ENCODE measurements around the gene MBOAT2.
A peak's percentile ranks its signal among the peaks of the same experiment; 100 is the strongest.

The MBOAT2 gene

GRCh38 chr2:8954990-8955389 lies 48.5 kb downstream of the MBOAT2 start:
- Histone ChIP-seq H3K27ac (ENCODE audit: low read length, poor library complexity, severe bottlenecking) (no peak overlapping the region), H3K79me1 (replicated peaks; ENCODE audit: low read length, poor library complexity, severe bottlenecking) (peaks cover 22% of the 10 kb centered on the region), H3K4me2 (ENCODE audit: low read length, poor library complexity, severe bottlenecking) (no peak overlapping the region), H2BK15ac (ENCODE audit: low read depth, poor library complexity, severe bottlenecking) (no peak overlapping the region), H3K4me1 (ENCODE audit: control insufficient read depth, insufficient read depth, low read depth, low read length) (peaks cover 3% of the 10 kb centered on the region), H4K91ac (ENCODE audit: low read length) (no peak overlapping the region), H3K4me3 (ENCODE audit: insufficient read depth in 1 of 2, low read depth in 1 of 2, low read length in 2 of 2) (no peak overlapping the region), H2BK12ac (ENCODE audit: low read length in 2 of 2) (no peak overlapping the region), H3K9ac (ENCODE audit: low read length) (no peak overlapping the region), H3K27me3 (ENCODE audit: control insufficient read depth in 1 of 2, insufficient read depth in 1 of 2, low read length in 2 of 2) (no peaks in the 10 kb centered on the region), H2AK5ac (ENCODE audit: low read length, severe bottlenecking) (no peak overlapping the region), H2AFZ (ENCODE audit: low read depth, low read length) (no peak overlapping the region), H3K4ac (ENCODE audit: low read depth in 1 of 2, low read length in 2 of 2) (no peak overlapping the region), H3K9me3 (ENCODE audit: control insufficient read depth, low read length) (peaks cover 28% of the 10 kb centered on the region), H3K14ac (ENCODE audit: low read length in 2 of 2) (no peak overlapping the region), H4K8ac (ENCODE audit: low read length) (no peak overlapping the region), H3K18ac (ENCODE audit: low read depth in 1 of 2, low read length in 2 of 2) (no peak overlapping the region), H2BK120ac (ENCODE audit: low read depth, low read length) (no peak overlapping the region), H3K23ac (ENCODE audit: low read length in 2 of 2) (no peak overlapping the region), H3K36me3 (ENCODE audit: control insufficient read depth in 1 of 2, insufficient read depth in 2 of 2, low read depth in 1 of 2, low read length in 2 of 2) (peaks cover 6 to 10% of the 10 kb centered on the region in 2 experiments), H2BK5ac (ENCODE audit: low read depth, low read length, poor library complexity, severe bottlenecking) (no peak overlapping the region)
- WGBS: 93% methylated on average over 3 of the region's 3 CpGs
- no peak for DNase-seq

DNA sequence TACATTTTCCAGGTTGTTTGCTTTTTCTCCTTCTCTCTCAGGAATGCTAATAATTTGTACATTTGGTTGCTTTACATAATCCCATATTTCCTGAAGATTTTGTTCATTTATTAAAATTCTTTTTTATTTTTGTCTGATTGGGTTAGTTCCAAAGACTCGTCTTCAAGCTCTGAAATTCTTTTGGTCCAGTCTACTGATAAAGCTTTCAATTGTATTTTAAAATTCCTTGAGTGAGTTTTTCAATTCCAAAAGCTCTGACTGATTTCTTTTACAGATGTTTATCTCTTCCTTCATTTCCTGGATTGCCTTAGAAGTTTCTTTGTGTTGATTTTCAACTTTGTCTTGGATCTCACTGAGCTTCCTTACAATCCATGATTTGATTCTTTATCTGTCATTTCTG lies 50.0 kb downstream of the MBOAT2 start:
- Histone ChIP-seq H3K9me3 (ENCODE audit: control insufficient read depth, low read length) (peaks cover 28% of the 10 kb centered on the region), H3K14ac (ENCODE audit: low read length in 2 of 2) (no peak overlapping the region), H3K4me2 (ENCODE audit: low read length, poor library complexity, severe bottlenecking) (no peak overlapping the region), H3K36me3 (ENCODE audit: control insufficient read depth in 1 of 2, insufficient read depth in 2 of 2, low read depth in 1 of 2, low read length in 2 of 2) (peaks cover 6 to 10% of the 10 kb centered on the region in 2 experiments), H2AK5ac (ENCODE audit: low read length, severe bottlenecking) (no peak overlapping the region), H3K9ac (ENCODE audit: low read length) (no peak overlapping the region), H3K79me1 (replicated peaks; ENCODE audit: low read length, poor library complexity, severe bottlenecking) (peaks cover 17% of the 10 kb centered on the region), H2BK120ac (ENCODE audit: low read depth, low read length) (no peak overlapping the region), H3K4me3 (ENCODE audit: insufficient read depth in 1 of 2, low read depth in 1 of 2, low read length in 2 of 2) (no peak overlapping the region), H2BK15ac (ENCODE audit: low read depth, poor library complexity, severe bottlenecking) (no peak overlapping the region), H4K91ac (ENCODE audit: low read length) (no peak overlapping the region), H3K4ac (ENCODE audit: low read depth in 1 of 2, low read length in 2 of 2) (no peak overlapping the region), H3K18ac (ENCODE audit: low read depth in 1 of 2, low read length in 2 of 2) (no peak overlapping the region), H3K27me3 (ENCODE audit: control insufficient read depth in 1 of 2, insufficient read depth in 1 of 2, low read length in 2 of 2) (no peaks in the 10 kb centered on the region), H3K4me1 (ENCODE audit: control insufficient read depth, insufficient read depth, low read depth, low read length) (peaks cover 3% of the 10 kb centered on the region), H3K27ac (ENCODE audit: low read length, poor library complexity, severe bottlenecking) (no peak overlapping the region), H4K8ac (ENCODE audit: low read length) (no peak overlapping the region), H2BK5ac (ENCODE audit: low read depth, low read length, poor library complexity, severe bottlenecking) (no peak overlapping the region), H2BK12ac (ENCODE audit: low read length in 2 of 2) (no peak overlapping the region), H3K23ac (ENCODE audit: low read length in 2 of 2) (no peak overlapping the region), H2AFZ (ENCODE audit: low read depth, low read length) (no peak overlapping the region)
- DNase-seq: no peak
- WGBS: no CpG with 5 or more reads among the region's 1 CpG

DNA sequence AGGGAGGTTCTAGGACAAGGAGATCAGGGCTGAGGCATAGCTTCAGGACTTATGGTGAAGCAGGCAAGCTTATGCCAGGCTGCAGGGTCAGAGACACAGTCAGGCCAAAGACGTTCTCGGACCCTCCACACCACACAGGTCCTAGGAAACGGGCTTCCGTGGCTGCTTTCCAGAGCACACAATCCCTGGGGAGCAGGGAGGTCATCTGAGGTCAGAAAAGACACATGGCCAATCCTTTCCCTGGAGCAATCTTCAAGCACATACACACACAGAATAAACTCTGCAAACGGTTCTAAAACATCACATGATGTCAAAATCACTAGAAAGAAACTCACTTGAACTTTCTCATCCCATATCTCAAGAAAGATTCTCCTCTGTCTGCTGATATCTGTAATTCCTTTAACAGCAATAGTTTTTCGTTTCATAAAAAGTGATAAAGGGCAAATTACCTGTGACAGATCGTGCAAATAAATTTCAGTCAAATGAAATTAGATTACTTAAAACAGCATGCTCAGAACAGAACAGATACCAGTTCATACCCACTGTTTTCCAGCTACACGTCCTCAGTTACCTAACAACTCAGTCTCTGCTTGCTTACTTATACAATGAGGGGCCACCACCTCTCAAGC lies 63.9 kb downstream of the MBOAT2 start:
- Histone ChIP-seq H2BK12ac (ENCODE audit: low read length in 2 of 2) (peak overlapping the region in 1 of 2 experiments; percentile 3), H3K27me3 (ENCODE audit: control insufficient read depth in 1 of 2, insufficient read depth in 1 of 2, low read length in 2 of 2) (no peaks in the 10 kb centered on the region)
- 79% methylated on average over 8 of the region's 8 CpGs for WGBS

GRCh38 chr2:8938384-8938783 lies 65.1 kb downstream of the MBOAT2 start:
- H3K18ac ChIP-seq (ENCODE audit: low read depth in 1 of 2, low read length in 2 of 2): no peak overlapping the region
- peaks cover 18% of the 10 kb centered on the region for H3K79me1 ChIP-seq (replicated peaks; ENCODE audit: low read length, poor library complexity, severe bottlenecking)
- no peak overlapping the region for H2BK5ac ChIP-seq (ENCODE audit: low read depth, low read length, poor library complexity, severe bottlenecking)
- peaks cover 5% of the 10 kb centered on the region for H3K4me1 ChIP-seq (ENCODE audit: control insufficient read depth, insufficient read depth, low read depth, low read length)
- H2BK15ac ChIP-seq (ENCODE audit: low read depth, poor library complexity, severe bottlenecking): no peak overlapping the region
- no peaks in the 10 kb centered on the region for H3K27me3 ChIP-seq (ENCODE audit: control insufficient read depth in 1 of 2, insufficient read depth in 1 of 2, low read length in 2 of 2)
- H3K9ac ChIP-seq (ENCODE audit: low read length): no peak overlapping the region
- H2AK5ac ChIP-seq (ENCODE audit: low read length, severe bottlenecking): no peak overlapping the region
- no peak overlapping the region for H3K23ac ChIP-seq (ENCODE audit: low read length in 2 of 2)
- no peak overlapping the region for H4K91ac ChIP-seq (ENCODE audit: low read length)
- no peak overlapping the region for H2BK120ac ChIP-seq (ENCODE audit: low read depth, low read length)
- H3K4me2 ChIP-seq (ENCODE audit: low read length, poor library complexity, severe bottlenecking): no peak overlapping the region
- peaks cover 16 to 36% of the 10 kb centered on the region in 2 experiments for H3K36me3 ChIP-seq (ENCODE audit: control insufficient read depth in 1 of 2, insufficient read depth in 2 of 2, low read depth in 1 of 2, low read length in 2 of 2)
- H3K9me3 ChIP-seq (ENCODE audit: control insufficient read depth, low read length): no peaks in the 10 kb centered on the region
- H3K4ac ChIP-seq (ENCODE audit: low read depth in 1 of 2, low read length in 2 of 2): no peak overlapping the region
- H2AFZ ChIP-seq (ENCODE audit: low read depth, low read length): no peak overlapping the region
- H2BK12ac ChIP-seq (ENCODE audit: low read length in 2 of 2): no peak overlapping the region
- DNase-seq: no peak
- WGBS: 98% methylated on average over 19 of the region's 19 CpGs
- peak overlapping the region in 1 of 2 experiments; percentile 19 for H3K4me3 ChIP-seq (ENCODE audit: insufficient read depth in 1 of 2, low read depth in 1 of 2, low read length in 2 of 2)
- H3K14ac ChIP-seq (ENCODE audit: low read length in 2 of 2): peak overlapping the region in 1 of 2 experiments; percentile 27
- peak overlapping the region; percentile 19 for H4K8ac ChIP-seq (ENCODE audit: low read length)
- no peak overlapping the region for H3K27ac ChIP-seq (ENCODE audit: low read length, poor library complexity, severe bottlenecking)

More for the DNA sequence above, 63.9 kb downstream of the MBOAT2 start:
- peak overlapping the region in 1 of 2 experiments; percentile 83 for H3K14ac ChIP-seq (ENCODE audit: low read length in 2 of 2)
- no peak overlapping the region for H3K4me2 ChIP-seq (ENCODE audit: low read length, poor library complexity, severe bottlenecking)
- H3K9me3 ChIP-seq (ENCODE audit: control insufficient read depth, low read length): no peaks in the 10 kb centered on the region
- peak overlapping the region in 1 of 2 experiments; percentile 77 for H3K23ac ChIP-seq (ENCODE audit: low read length in 2 of 2)
- no peak overlapping the region for H3K27ac ChIP-seq (ENCODE audit: low read length, poor library complexity, severe bottlenecking)
- no peak overlapping the region for H4K91ac ChIP-seq (ENCODE audit: low read length)
- no peak overlapping the region for H2BK120ac ChIP-seq (ENCODE audit: low read depth, low read length)
- no peak overlapping the region for H2AK5ac ChIP-seq (ENCODE audit: low read length, severe bottlenecking)
- peaks cover 5% of the 10 kb centered on the region for H3K4me1 ChIP-seq (ENCODE audit: control insufficient read depth, insufficient read depth, low read depth, low read length)
- no peak for DNase-seq
- H3K9ac ChIP-seq (ENCODE audit: low read length): no peak overlapping the region
- no peak overlapping the region for H2AFZ ChIP-seq (ENCODE audit: low read depth, low read length)
- no peak overlapping the region for H2BK5ac ChIP-seq (ENCODE audit: low read depth, low read length, poor library complexity, severe bottlenecking)
- peaks cover 16 to 32% of the 10 kb centered on the region in 2 experiments for H3K36me3 ChIP-seq (ENCODE audit: control insufficient read depth in 1 of 2, insufficient read depth in 2 of 2, low read depth in 1 of 2, low read length in 2 of 2)
- H2BK15ac ChIP-seq (ENCODE audit: low read depth, poor library complexity, severe bottlenecking): no peak overlapping the region
- no peak overlapping the region for H3K4ac ChIP-seq (ENCODE audit: low read depth in 1 of 2, low read length in 2 of 2)
- H3K79me1 ChIP-seq (replicated peaks; ENCODE audit: low read length, poor library complexity, severe bottlenecking): peaks cover 17% of the 10 kb centered on the region
- H3K18ac ChIP-seq (ENCODE audit: low read depth in 1 of 2, low read length in 2 of 2): no peak overlapping the region
- no peak overlapping the region for H3K4me3 ChIP-seq (ENCODE audit: insufficient read depth in 1 of 2, low read depth in 1 of 2, low read length in 2 of 2)
- no peak overlapping the region for H4K8ac ChIP-seq (ENCODE audit: low read length)
